DOHH2 (cell line): ENCODE measurements around the gene CSRP3.

Source experiments
- H3F3A ChIP-seq: fragments of 200-600 bp; sonication (generic), shearing (Covaris generic); 2 replicates; pipeline ENCODE4 v1.6.0; 2016; ENCODE audit warnings: antibody characterized with exemption, mild to moderate bottlenecking; ENCODE audit not compliant: control insufficient read depth, insufficient read depth
- H3K27ac ChIP-seq: fragments of 200-600 bp; sonication (generic); 2 replicates; pipeline ENCODE4 v1.5.1; 2014; ENCODE audit warnings: low read depth, mild to moderate bottlenecking, low read length, moderate library complexity
- H3K27me3 ChIP-seq: fragments of 200-600 bp; sonication (generic); 2 replicates; pipeline ENCODE4 v1.6.1; 2014; ENCODE audit warnings: mild to moderate bottlenecking, low read length, mixed read lengths; ENCODE audit not compliant: control insufficient read depth
- H3K36me3 ChIP-seq: fragments of 200-600 bp; sonication (generic); 2 replicates; pipeline ENCODE4 v1.6.1; 2014; ENCODE audit warnings: mild to moderate bottlenecking, low read length, moderate library complexity, mixed read lengths; ENCODE audit not compliant: control insufficient read depth
- H3K4me1 ChIP-seq: fragments of 200-600 bp; sonication (generic); 2 replicates; pipeline ENCODE4 v1.6.1; 2014; ENCODE audit warnings: mild to moderate bottlenecking, low read length, mixed read lengths; ENCODE audit not compliant: control insufficient read depth
- H3K4me2 ChIP-seq: fragments of 200-600 bp; sonication (generic); 2 replicates; pipeline ENCODE4 v1.6.0; 2014; ENCODE audit warnings: mild to moderate bottlenecking, low read length, moderate library complexity
- H3K4me3 ChIP-seq: fragments of 200-600 bp; sonication (generic); 2 replicates; pipeline ENCODE4 v1.5.1; 2014; ENCODE audit warnings: mild to moderate bottlenecking, low read length, mixed read lengths
- H3K79me2 ChIP-seq: fragments of 200-600 bp; sonication (generic); 2 replicates; pipeline ENCODE4 v1.6.1; 2014; ENCODE audit warnings: mild to moderate bottlenecking, low read length, mixed read lengths; ENCODE audit not compliant: control insufficient read depth
- H3K9me2 ChIP-seq: fragments of 200-600 bp; sonication (generic); replicated peaks from 2 replicates; pipeline ENCODE4 v1.6.1; 2014; ENCODE audit warnings: mild to moderate bottlenecking, low read length, mixed read lengths; ENCODE audit not compliant: control insufficient read depth
- H3K9me3 ChIP-seq: fragments of 200-600 bp; sonication (generic); 2 replicates; pipeline ENCODE4 v1.6.1; 2014; ENCODE audit warnings: antibody characterized with exemption, low read length, mixed read lengths; ENCODE audit not compliant: control insufficient read depth, insufficient read depth
- H4K20me1 ChIP-seq: fragments of 200-600 bp; sonication (generic); 2 replicates; pipeline ENCODE4 v1.6.0; 2014; ENCODE audit warnings: low read depth, mild to moderate bottlenecking, antibody characterized with exemption, low read length, moderate library complexity; ENCODE audit not compliant: control insufficient read depth, insufficient read depth
- EZH2phosphoT487 ChIP-seq: fragments of 200-600 bp; sonication (generic); IDR thresholded peaks from 2 replicates; pipeline ENCODE4 v1.6.1; 2017; ENCODE audit warnings: borderline replicate concordance, mild to moderate bottlenecking, antibody characterized with exemption, low read length, moderate library complexity, mixed read lengths
- TF ChIP-seq, protein P1 (sequence below): fragments of 200-600 bp; sonication (generic); IDR thresholded peaks from one replicate; pipeline ENCODE4 v1.5.1; 2014; ENCODE audit warnings: antibody characterized with exemption, mild to moderate bottlenecking, low read depth, low read length; ENCODE audit not compliant: poor library complexity, severe bottlenecking

The CSRP3 gene

DNA sequence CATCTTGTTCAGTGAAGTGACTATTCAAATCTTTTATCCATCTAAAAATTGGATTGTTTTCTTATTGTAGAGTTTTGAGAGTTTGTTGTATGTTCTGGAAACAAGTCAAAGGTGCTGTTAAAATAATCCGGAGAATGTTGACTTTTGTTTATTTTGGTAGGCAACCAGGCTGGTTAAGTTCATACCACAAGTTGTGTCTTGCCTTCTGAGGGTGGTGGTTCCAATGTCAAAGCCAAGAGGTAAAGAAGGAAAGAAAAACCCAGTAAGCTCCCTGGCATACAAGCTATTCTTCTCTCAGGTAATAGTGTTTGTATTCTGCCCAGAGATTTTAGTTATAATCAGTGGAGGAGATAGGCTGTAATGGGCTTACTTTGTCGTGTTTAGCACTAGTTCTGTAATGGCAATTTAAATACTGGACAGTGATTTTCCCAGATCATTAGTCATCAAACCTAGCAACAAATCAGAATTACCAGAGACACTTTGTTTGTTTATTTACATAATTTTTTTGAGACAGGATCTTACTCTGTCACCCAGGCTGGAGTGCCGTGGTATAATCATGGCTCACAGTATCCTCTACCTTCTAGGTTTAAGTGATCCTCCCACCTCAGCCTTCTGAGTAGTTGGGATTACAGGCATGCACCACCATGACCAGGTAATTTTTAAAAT lies 15.1 kb upstream of the CSRP3 start:
- no peak for TF ChIP-seq EZH2phosphoT487
- TF ChIP-seq, protein P1, sequence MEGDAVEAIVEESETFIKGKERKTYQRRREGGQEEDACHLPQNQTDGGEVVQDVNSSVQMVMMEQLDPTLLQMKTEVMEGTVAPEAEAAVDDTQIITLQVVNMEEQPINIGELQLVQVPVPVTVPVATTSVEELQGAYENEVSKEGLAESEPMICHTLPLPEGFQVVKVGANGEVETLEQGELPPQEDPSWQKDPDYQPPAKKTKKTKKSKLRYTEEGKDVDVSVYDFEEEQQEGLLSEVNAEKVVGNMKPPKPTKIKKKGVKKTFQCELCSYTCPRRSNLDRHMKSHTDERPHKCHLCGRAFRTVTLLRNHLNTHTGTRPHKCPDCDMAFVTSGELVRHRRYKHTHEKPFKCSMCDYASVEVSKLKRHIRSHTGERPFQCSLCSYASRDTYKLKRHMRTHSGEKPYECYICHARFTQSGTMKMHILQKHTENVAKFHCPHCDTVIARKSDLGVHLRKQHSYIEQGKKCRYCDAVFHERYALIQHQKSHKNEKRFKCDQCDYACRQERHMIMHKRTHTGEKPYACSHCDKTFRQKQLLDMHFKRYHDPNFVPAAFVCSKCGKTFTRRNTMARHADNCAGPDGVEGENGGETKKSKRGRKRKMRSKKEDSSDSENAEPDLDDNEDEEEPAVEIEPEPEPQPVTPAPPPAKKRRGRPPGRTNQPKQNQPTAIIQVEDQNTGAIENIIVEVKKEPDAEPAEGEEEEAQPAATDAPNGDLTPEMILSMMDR, result no peak
- Histone ChIP-seq H3K36me3 (no peaks in the 10 kb centered on the region), H3K4me3 (no peak overlapping the region), H3K27ac (no peak overlapping the region), H3K79me2 (no peaks in the 10 kb centered on the region), H3K4me1 (no peaks in the 10 kb centered on the region), H3F3A (peaks cover 5% of the 10 kb centered on the region), H3K9me3 (no peaks in the 10 kb centered on the region), H3K4me2 (no peak overlapping the region), H3K27me3 (peaks cover 18% of the 10 kb centered on the region), H3K9me2 (no peaks in the 10 kb centered on the region), H4K20me1 (no peaks in the 10 kb centered on the region)

DNA sequence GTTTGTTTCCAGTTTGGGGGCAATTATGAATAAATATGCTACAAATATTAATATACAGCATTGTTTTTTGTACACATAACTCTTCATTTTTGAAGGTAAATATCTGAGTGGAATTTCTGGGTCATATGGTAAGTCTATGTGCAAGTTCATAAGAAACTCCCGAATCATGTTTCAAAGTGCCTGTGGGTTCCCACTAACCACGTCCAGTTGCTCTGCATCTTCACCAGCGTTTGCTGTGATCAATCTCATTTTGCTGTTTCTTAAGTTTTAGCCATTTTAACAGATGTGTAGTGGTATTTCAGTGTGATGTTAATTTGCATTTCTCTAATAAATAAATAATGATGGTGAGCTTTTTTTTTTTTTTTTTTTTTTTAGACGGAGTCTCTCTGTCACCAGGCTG lies 14.2 kb upstream of the CSRP3 start:
- H3K4me3 ChIP-seq, result no peak overlapping the region
- H3K79me2 ChIP-seq, result no peaks in the 10 kb centered on the region
- no peaks in the 10 kb centered on the region for H3K9me3 ChIP-seq
- H3K4me2 ChIP-seq, result no peak overlapping the region
- H3F3A ChIP-seq, result peaks cover 2% of the 10 kb centered on the region
- TF ChIP-seq, protein P1, result no peak
- TF ChIP-seq EZH2phosphoT487, result no peak
- no peaks in the 10 kb centered on the region for H3K4me1 ChIP-seq
- no peaks in the 10 kb centered on the region for H4K20me1 ChIP-seq
- H3K36me3 ChIP-seq, result no peaks in the 10 kb centered on the region
- H3K9me2 ChIP-seq, result no peaks in the 10 kb centered on the region
- H3K27me3 ChIP-seq, result peaks cover 18% of the 10 kb centered on the region
- H3K27ac ChIP-seq, result no peak overlapping the region

DNA sequence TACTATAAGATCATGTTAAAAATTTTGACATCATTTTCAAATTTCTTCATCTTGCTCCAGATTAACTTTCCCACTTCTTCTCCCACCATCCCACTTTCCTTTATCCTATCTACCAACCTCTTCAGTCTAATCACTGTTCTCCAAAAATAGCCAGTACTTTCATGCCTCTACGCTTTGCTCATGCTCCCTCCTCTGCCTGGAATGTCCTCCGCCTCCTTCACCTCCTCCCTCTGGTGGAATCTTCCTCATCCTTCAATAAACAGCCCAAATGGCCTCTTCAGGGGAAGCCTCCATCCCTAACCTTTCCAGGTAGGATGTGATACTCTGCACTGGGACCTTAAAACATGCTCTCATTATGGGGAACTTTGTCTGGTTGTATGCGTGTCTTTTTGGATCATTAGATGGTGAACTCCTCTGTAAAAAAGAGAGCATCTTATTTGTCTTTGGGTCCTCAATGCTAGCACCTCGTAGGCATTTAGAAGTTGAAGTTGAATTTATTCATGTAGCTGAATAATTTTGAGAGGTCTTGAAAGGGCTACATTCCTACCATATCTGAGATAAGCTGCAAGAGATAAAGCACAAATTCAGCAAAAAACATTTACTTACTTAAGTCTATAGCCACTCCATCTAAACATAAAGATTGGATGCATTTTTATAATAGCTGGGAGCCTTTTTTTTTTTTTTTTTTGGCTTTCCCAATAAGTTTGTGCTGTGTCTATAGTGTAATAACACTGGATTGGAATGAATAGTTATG lies 8.0 kb upstream of the CSRP3 start:
- Histone ChIP-seq H3K4me3 (no peak overlapping the region), H3K27ac (no peak overlapping the region), H3K4me1 (no peaks in the 10 kb centered on the region), H3F3A (no peaks in the 10 kb centered on the region), H4K20me1 (no peaks in the 10 kb centered on the region), H3K9me3 (no peaks in the 10 kb centered on the region), H3K4me2 (no peak overlapping the region), H3K36me3 (no peaks in the 10 kb centered on the region), H3K79me2 (no peaks in the 10 kb centered on the region), H3K9me2 (no peaks in the 10 kb centered on the region), H3K27me3 (peaks cover 37% of the 10 kb centered on the region)
- TF ChIP-seq, protein P1, result no peak
- TF ChIP-seq EZH2phosphoT487, result no peak
